Vagina (tissue), 2 donors: Measurements from ENCODE around the gene KRTAP2-1. TPM values are rescaled to one million over a fixed set of nuclear protein-coding genes. Genes with fewer than 3 reads are reported as not detected.
"Not testable (repeated sequence)": the region's sequence is repeated elsewhere in the genome, so short reads cannot be mapped to it uniquely, and the experiment has no call there.

ENCODE experiments used
- DNase-seq, 2 donors: peaks; one replicate each; pipeline ENCODE4 v3.0.0-alpha.2; 2017; ENCODE audit errors: extremely low spot score in 2 of 2
- H3K27ac ChIP-seq: fragments of 200-600 bp; sonication (generic); one replicate; pipeline ENCODE4 v1.5.1; 2019
- H3K27me3 ChIP-seq: fragments of 200-600 bp; sonication (generic); one replicate; pipeline ENCODE4 v1.5.1; 2019
- H3K36me3 ChIP-seq, 2 donors: fragments of 200-600 bp; sonication (generic); one replicate each; pipeline ENCODE4 v1.5.1; 2017 to 2019
- H3K4me1 ChIP-seq: fragments of 200-600 bp; sonication (generic); one replicate; pipeline ENCODE4 v1.5.1; 2019
- H3K4me3 ChIP-seq, 2 donors: fragments of 200-600 bp; sonication (generic); 1 replicate in 1 of 2; 2 replicates in 1 of 2; pipeline ENCODE4 v1.5.1; 2016 to 2019
- H3K9me3 ChIP-seq: fragments of 200-600 bp; sonication (generic); one replicate; pipeline ENCODE4 v1.5.1; 2019
- POLR2A ChIP-seq, 2 donors: fragments of 450-650 bp; IDR thresholded peaks; one replicate each; pipeline ENCODE4 v1.6.1; 2017; ENCODE audit warnings: antibody characterized with exemption in 2 of 2, mild to moderate bottlenecking in 2 of 2, moderate library complexity in 2 of 2
- POLR2AphosphoS5 ChIP-seq, 2 donors: sonication (generic); formaldehyde crosslinking; IDR thresholded peaks; one replicate each; pipeline ENCODE4 v1.9.0; 2017; ENCODE audit warnings: antibody characterized with exemption in 2 of 2, mild to moderate bottlenecking in 2 of 2, low read depth in 1 of 2; ENCODE audit not compliant: insufficient read depth in 1 of 2
- intact Hi-C: fragments of 100-400 bp; cut with DNase I; formaldehyde crosslinking; loops from one replicate; pipeline ENCODE4 v1.15.1; 2023
- total RNA-seq: library from RNA; depleted of rRNA; stranded (reverse); fragments of >200 nt; gene quantifications from one replicate; pipeline ENCODE4 v1.2.3, GENCODE V29; 2016
- TF ChIP-seq, protein P1 (sequence below), 3 experiments: fragments of 450-650 bp in 2 of 3; fragments of 200-600 bp in 1 of 3; sonication (generic) in 1 of 3; IDR thresholded peaks; one replicate each; pipeline ENCODE4 v1.5.1; 2017 to 2019; ENCODE audit warnings: antibody characterized with exemption in 3 of 3, mild to moderate bottlenecking in 2 of 3, moderate library complexity in 2 of 3

KRTAP2-1 gene
- total RNA-seq, 1 donor from 2014 or later, result not detected

DNA sequence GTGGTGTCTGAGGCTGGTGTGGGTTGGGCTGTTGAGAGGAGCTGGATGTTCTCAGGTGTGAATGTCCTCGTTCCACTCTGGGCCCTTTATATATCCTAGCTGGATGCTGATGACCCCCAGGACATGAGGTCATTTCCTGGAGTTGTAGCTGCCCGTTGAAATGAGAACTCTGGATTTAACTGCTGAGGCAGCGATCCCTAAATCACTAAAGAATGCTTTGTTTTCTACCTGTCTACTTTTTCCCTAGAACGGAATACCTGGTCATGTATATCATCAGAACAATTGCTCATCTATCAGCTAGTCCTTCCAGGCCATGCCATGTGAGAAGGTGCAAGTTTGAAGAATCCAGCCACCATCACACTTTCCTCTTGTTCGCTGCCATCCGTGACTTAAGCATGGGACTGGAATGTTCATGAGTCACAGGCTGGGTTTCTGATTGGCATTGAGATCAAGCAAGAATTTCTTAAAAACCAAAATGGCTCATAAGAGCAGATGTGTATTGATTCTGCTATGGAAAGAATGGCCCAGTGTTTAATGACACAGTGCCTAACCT, 13.0 kb upstream of the KRTAP2-1 start, which contains the start of gene KRTAP2-3:
TSS of gene KRTAP2-3 (minus strand) at position 63 of the 553 bp plus-strand sequence. CDS start 64 bp downstream, outside the sequence.
- no peak for DNase-seq
- Histone ChIP-seq H3K4me3 (no peak within 1 kb of the TSS), H3K9me3 (no peaks in the 10 kb centered on the region), H3K27me3 (no peaks in the 10 kb centered on the region), H3K27ac (peak within 1 kb of the TSS; percentile 30), H3K36me3 (no peaks in the 10 kb centered on the region), H3K4me1 (peaks cover 22% of the 10 kb centered on the region)
- intact Hi-C loops, result no loop called here
- TF ChIP-seq, protein P1, sequence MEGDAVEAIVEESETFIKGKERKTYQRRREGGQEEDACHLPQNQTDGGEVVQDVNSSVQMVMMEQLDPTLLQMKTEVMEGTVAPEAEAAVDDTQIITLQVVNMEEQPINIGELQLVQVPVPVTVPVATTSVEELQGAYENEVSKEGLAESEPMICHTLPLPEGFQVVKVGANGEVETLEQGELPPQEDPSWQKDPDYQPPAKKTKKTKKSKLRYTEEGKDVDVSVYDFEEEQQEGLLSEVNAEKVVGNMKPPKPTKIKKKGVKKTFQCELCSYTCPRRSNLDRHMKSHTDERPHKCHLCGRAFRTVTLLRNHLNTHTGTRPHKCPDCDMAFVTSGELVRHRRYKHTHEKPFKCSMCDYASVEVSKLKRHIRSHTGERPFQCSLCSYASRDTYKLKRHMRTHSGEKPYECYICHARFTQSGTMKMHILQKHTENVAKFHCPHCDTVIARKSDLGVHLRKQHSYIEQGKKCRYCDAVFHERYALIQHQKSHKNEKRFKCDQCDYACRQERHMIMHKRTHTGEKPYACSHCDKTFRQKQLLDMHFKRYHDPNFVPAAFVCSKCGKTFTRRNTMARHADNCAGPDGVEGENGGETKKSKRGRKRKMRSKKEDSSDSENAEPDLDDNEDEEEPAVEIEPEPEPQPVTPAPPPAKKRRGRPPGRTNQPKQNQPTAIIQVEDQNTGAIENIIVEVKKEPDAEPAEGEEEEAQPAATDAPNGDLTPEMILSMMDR (IDR thresholded peaks at IDR 0.05), result no peak
- TF ChIP-seq POLR2A (IDR thresholded peaks at IDR 0.05) (no peak), POLR2AphosphoS5 (IDR thresholded peaks at IDR 0.05; ENCODE audit: insufficient read depth in 1 of 2, low read depth in 1 of 2) (no peak)

GRCh38 chr17:41059276-41060051, 12.3 kb upstream of the KRTAP2-1 start:
- H3K27me3 ChIP-seq, H3K9me3 ChIP-seq, H3K4me3 ChIP-seq, DNase-seq, H3K36me3 ChIP-seq, H3K27ac ChIP-seq, intact Hi-C loops: not testable (repeated sequence)
- H3K4me1 ChIP-seq, result peaks cover 22% of the 10 kb centered on the region

DNA sequence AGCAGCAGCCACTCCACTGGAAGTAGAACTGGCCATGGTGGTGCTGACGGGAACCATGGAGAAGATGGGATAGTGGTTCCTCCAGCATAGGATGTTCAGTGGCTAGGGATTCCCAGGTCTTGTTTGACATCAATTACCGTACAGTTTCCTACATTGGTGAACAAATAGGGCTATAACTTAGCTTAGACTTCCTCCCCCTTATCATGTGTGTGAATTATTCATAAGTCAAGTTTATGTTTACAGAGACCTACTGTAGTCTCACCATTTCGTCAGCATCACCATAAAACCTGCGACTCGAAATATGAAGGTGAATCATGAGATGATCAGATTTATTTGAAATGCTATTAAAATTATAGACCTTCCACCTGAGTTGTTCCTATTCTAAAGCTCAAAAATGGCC, 11.6 kb upstream of the KRTAP2-1 start:
- Histone ChIP-seq H3K4me3 (no peak overlapping the region), H3K36me3 (no peaks in the 10 kb centered on the region), H3K4me1 (peaks cover 22% of the 10 kb centered on the region), H3K27me3 (no peaks in the 10 kb centered on the region), H3K9me3 (no peaks in the 10 kb centered on the region), H3K27ac (no peak overlapping the region)
- no peak for DNase-seq
- no peak for TF ChIP-seq POLR2AphosphoS5 (IDR thresholded peaks at IDR 0.05; ENCODE audit: insufficient read depth in 1 of 2, low read depth in 1 of 2)
- TF ChIP-seq, protein P1 (IDR thresholded peaks at IDR 0.05), result no peak
- no peak for TF ChIP-seq POLR2A (IDR thresholded peaks at IDR 0.05)
- intact Hi-C loops, result no loop called here

- Histone ChIP-seq H3K4me3 (no peak overlapping the region), H3K27ac (no peak overlapping the region), H3K27me3 (no peaks in the 10 kb centered on the region), H3K4me1 (peaks cover 20% of the 10 kb centered on the region), H3K36me3 (no peaks in the 10 kb centered on the region), H3K9me3 (no peaks in the 10 kb centered on the region)
- intact Hi-C loops, result no loop called here
- DNase-seq, result no peak
- TF ChIP-seq, protein P1 (IDR thresholded peaks at IDR 0.05), result no peak
- no peak for TF ChIP-seq POLR2AphosphoS5 (IDR thresholded peaks at IDR 0.05; ENCODE audit: insufficient read depth in 1 of 2, low read depth in 1 of 2)
- TF ChIP-seq POLR2A (IDR thresholded peaks at IDR 0.05), result no peak
Observed at GRCh38 chr17:41057547-41057946, 10.4 kb upstream of the KRTAP2-1 start.

GRCh38 chr17:41055130-41055529, 8.0 kb upstream of the KRTAP2-1 start, which contains the start of gene KRTAP2-2:
KRTAP2-2 (minus strand) TSS chr17:41055230; CDS start chr17:41055211, 19 bp downstream.
- DNase-seq, H3K27ac ChIP-seq, H3K9me3 ChIP-seq, H3K36me3 ChIP-seq, intact Hi-C loops, H3K27me3 ChIP-seq, H3K4me3 ChIP-seq, H3K4me1 ChIP-seq: not testable (repeated sequence)

DNA sequence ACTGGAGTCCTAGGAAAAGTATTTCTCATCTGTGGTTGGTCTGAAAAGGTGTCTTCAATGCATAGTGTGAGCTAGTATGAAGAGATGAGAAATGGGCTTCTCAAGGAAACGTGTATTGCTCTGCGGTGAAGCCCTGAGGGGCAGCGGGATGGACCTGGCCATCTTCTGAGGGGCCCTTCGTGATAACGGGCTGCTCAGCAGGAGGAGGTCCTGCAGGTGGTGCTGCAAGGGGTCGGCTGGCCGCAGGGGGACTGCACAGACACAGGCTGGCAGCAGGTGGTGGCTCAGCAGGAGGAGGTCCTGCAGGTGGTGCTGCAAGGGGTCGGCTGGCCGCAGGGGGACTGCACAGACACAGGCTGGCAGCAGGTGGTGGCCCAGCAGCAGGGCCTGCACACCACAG, 7.4 kb upstream of the KRTAP2-1 start:
- DNase-seq, intact Hi-C loops, H3K4me3 ChIP-seq: not testable (repeated sequence)

More for the DNA sequence above, 7.4 kb upstream of the KRTAP2-1 start:
- not testable (repeated sequence) for H3K27me3 ChIP-seq, H3K4me1 ChIP-seq, H3K27ac ChIP-seq, H3K36me3 ChIP-seq, H3K9me3 ChIP-seq
